ENCODE results near the gene MATN3. TPM values are rescaled to one million over a fixed set of nuclear protein-coding genes. Genes with fewer than 3 reads are reported as not detected.
"Not testable (repeated sequence)": the region's sequence is repeated elsewhere in the genome, so short reads cannot be mapped to it uniquely, and the experiment has no call there.

MATN3 gene
- total RNA-seq, 2 donors from 2014 or later = 0.12 to 0.13 TPM

DNA sequence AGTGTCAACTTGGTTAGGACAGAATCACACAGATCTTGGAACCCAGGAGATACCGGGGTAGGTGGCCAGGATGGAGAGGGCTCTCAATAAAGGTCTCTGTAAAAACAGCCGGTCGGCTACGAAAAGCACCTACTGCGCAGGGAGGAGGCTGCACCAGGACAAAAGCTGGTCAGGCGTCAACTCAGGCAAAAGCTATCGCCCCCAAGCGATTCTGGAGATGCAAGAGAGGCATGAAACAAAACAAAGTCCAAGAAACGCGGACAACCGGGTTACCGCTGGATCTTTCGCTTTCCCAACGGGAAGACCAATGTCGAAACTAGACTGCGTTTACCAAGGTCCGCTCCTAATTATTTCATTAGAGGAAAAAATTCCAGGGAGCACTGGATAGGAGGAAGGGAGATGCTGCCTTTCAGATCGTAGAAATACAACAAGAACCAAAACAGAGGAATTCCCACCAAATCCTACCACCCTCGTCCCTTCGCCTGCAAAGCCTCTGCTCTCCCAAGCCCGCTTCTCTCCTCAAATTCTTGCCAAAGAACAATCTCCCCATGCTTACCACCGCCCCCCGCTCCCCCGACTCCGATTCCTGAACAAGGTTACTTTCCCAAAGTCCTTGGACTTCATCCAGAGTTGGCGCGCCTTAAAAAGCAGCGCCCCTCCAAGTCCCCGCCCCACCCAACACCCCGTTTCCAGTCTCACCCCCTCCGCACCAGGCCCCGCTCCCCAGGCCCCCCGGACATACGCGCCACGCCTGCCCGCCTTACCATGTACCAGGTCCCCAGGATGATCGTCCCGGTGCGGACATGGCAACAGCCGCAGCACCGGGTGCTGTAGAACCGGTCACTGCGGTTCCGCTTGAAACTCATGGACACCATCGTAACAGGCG, 38.4 kb upstream of the MATN3 start:
- no peaks in the 10 kb centered on the region for H3K27me3 ChIP-seq
- peak overlapping the region; percentile 97 for H3K27ac ChIP-seq
- H3K9me3 ChIP-seq = no peaks in the 10 kb centered on the region
- H3K4me3 ChIP-seq = peak overlapping the region; percentile 73
- peak overlapping the region; percentile 72 to 97 for H3K9ac ChIP-seq (ENCODE audit: low read depth in 2 of 2, low read length in 2 of 2)
- intact Hi-C loops (cut with DNase I) = no loop called here
- peak; percentile 77 for DNase-seq
- H3K4me1 ChIP-seq = no peaks in the 10 kb centered on the region
- no peaks in the 10 kb centered on the region for H3K36me3 ChIP-seq
- TF ChIP-seq, protein P1, sequence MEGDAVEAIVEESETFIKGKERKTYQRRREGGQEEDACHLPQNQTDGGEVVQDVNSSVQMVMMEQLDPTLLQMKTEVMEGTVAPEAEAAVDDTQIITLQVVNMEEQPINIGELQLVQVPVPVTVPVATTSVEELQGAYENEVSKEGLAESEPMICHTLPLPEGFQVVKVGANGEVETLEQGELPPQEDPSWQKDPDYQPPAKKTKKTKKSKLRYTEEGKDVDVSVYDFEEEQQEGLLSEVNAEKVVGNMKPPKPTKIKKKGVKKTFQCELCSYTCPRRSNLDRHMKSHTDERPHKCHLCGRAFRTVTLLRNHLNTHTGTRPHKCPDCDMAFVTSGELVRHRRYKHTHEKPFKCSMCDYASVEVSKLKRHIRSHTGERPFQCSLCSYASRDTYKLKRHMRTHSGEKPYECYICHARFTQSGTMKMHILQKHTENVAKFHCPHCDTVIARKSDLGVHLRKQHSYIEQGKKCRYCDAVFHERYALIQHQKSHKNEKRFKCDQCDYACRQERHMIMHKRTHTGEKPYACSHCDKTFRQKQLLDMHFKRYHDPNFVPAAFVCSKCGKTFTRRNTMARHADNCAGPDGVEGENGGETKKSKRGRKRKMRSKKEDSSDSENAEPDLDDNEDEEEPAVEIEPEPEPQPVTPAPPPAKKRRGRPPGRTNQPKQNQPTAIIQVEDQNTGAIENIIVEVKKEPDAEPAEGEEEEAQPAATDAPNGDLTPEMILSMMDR (IDR thresholded peaks at IDR 0.05) = no peak

DNA sequence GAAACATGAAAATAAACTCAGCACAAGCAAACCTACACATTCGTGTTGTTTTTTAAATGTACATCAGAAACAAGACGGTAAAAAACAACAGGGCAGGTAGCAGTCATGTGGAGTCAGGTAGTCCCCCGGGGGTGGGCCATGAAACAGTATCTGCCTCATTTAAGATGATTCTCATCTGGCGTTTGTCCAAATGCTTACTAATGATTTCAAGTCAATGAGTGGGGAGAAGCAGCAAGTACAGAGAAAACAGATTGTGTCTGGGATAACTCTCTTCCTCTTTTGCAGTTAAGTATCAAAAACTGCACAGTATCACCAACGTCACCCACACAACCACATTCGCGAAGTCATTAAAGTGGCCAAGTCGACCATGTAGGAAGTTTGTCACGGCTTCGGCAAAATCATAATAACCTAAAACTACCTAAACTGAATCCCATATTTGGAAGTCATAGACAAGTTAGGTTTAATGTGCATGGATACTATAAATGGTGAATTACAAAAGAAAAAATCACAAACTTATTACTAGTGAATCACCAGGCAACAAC, 37.7 kb upstream of the MATN3 start:
- DNase-seq = peak; percentile 46
- Histone ChIP-seq H3K9me3 (no peaks in the 10 kb centered on the region), H3K9ac (ENCODE audit: low read depth in 2 of 2, low read length in 2 of 2) (peak overlapping the region in 1 of 2 donors; percentile 97), H3K36me3 (no peaks in the 10 kb centered on the region), H3K27ac (peak overlapping the region; percentile 97), H3K27me3 (no peaks in the 10 kb centered on the region), H3K4me3 (peak overlapping the region; percentile 73), H3K4me1 (no peaks in the 10 kb centered on the region)
- intact Hi-C loops (cut with DNase I) = no loop called here
- TF ChIP-seq, protein P1 (IDR thresholded peaks at IDR 0.05) = no peak

DNA sequence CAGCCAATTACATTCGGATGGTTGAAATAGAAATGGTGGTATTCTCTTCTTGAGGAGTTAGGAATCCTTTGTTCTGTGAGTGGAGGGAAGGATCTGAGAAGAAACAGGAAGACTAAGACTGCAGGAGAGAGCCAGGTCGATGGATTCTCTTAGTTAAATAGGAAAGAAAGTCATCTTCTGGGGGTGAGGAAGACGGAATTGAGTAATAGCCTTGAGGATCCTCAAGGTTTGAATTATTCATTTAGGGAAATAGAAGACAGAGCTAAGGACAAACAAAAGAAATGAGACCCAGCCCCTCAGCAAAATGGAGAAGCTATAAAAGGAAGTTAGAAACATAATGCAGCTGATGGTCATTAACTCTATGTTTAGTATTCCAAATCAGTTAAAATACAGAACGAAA, 37.2 kb upstream of the MATN3 start:
- no peak for DNase-seq
- intact Hi-C loops (cut with DNase I) = no loop called here
- peak overlapping the region; percentile 73 for H3K4me3 ChIP-seq

DNA sequence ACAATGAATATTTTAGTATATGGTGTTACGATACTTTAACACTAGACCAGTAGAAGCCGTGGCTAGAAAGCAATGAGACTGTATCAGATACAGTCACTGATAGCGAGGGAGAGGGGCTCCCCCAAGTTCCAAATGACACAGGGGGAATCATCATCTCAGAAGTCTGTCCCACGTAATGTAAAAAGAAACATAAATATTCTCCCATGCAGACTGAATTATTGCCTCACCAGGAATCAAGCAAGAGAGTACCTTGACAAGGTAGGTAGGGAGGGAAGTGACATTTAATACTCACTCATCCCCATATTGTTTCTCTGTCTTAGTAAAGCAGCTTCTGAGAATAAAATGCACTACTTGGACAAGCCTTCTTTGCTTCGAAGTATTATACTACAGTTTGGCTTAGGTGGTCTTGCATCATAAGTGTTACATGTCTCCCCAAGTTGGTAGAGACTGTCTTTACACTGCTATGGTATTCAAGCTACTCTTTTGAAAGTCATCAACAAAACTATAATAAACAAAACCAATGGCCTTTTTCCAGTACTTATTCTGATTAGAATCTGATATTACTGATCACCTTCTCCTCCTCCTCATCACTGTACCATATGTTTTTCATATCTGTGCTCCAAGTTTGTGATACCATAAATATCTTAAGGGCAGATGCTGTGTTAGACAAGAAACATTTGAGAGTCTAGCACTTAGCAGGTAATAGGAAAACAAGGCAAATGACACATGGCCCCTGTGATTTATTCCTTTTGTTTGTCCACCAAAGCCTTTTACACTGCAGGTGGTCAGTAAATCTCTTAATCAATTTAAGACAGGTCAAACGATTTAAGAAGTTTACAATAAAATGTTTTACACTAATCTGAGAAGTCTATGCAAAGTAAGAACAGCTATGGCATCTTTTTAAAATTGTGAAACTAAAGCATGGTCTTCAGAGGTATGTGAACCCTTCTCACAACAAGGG, 36.3 kb upstream of the MATN3 start:
- TF ChIP-seq, protein P1 (IDR thresholded peaks at IDR 0.05) = no peak
- DNase-seq = no peak
- Histone ChIP-seq H3K4me1 (no peaks in the 10 kb centered on the region), H3K27me3 (no peaks in the 10 kb centered on the region), H3K27ac (peak overlapping the region; percentile 97), H3K9ac (ENCODE audit: low read depth in 2 of 2, low read length in 2 of 2) (peak overlapping the region in 1 of 2 donors; percentile 97), H3K9me3 (no peaks in the 10 kb centered on the region), H3K4me3 (peak overlapping the region; percentile 73), H3K36me3 (no peaks in the 10 kb centered on the region)
- intact Hi-C loops (cut with DNase I) = no loop called here

More for the DNA sequence above, 37.2 kb upstream of the MATN3 start:
- no peaks in the 10 kb centered on the region for H3K9me3 ChIP-seq
- H3K9ac ChIP-seq (ENCODE audit: low read depth in 2 of 2, low read length in 2 of 2) = peak overlapping the region in 1 of 2 donors; percentile 97
- TF ChIP-seq, protein P1 (IDR thresholded peaks at IDR 0.05) = no peak
- no peaks in the 10 kb centered on the region for H3K27me3 ChIP-seq
- peak overlapping the region; percentile 97 for H3K27ac ChIP-seq
- no peaks in the 10 kb centered on the region for H3K4me1 ChIP-seq
- H3K36me3 ChIP-seq = no peaks in the 10 kb centered on the region

DNA sequence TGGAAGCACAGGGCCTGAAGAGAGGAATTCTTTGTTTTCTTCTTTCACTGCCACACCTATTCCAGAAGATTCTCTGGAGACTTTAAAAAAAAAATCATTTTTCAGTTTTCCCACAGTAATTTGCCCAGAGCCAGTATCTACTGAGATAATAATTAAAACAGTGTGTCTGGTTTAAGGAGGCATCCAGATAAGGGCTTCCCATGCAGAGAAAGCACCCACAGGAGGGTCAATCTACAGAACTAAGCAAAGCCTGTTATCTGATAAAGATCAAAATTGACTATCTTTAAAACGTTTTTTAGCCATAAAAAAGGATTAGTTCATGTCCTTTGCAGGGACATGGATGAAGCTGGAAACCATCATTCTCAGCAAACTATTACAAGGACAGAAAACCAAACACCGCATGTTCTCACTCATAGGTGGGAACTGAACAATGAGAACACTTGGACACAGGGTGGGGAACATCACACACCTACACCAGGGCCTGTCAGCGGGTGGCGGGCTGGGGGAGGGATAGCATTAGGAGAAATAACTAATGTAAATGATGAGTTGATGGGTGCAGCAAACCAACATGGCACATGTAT, 33.3 kb upstream of the MATN3 start:
- H3K4me3 ChIP-seq; DNase-seq; H3K27ac ChIP-seq; H3K4me1 ChIP-seq; H3K27me3 ChIP-seq; H3K9ac ChIP-seq (ENCODE audit: low read depth in 2 of 2, low read length in 2 of 2); H3K9me3 ChIP-seq; intact Hi-C loops (cut with DNase I); H3K36me3 ChIP-seq: not testable (repeated sequence)
